A673 (cell line): ENCODE data around the gene ST13. TPM values are rescaled to one million over a fixed set of nuclear protein-coding genes. Genes with fewer than 3 reads are reported as not detected.
A peak's percentile ranks its signal among the peaks of the same experiment; 100 is the strongest.

Experiments used
- microRNA-seq: library from miRNA; unstranded; fragments of <30 nt; microRNA quantifications from one replicate; pipeline ENCODE4 v1.2.0, GENCODE V29; 2021
- total RNA-seq: library from RNA; stranded (reverse); gene quantifications from 2 replicates; pipeline ENCODE4 v1.2.3, GENCODE V29; 2021

The ST13 gene
- total RNA-seq, 1 experiment from 2014 or later = 337 TPM

Small RNA genes lying within 50 kb of the gene (microRNA-seq; reads per million reads assigned to microRNA genes)
- gene MIR4766 = 13.8 reads per million, percentile 36 among the genes with 10 or more reads in this experiment

Other genes with a start within 250 kb of the ST13 start
- gene MRTFA, start 219.9 kb downstream of the ST13 start, total RNA-seq = 35.8 and 41.2 TPM in 2 replicates
- not detected in 2 replicates for gene MCHR1, start 177.2 kb downstream of the ST13 start, total RNA-seq
- gene SLC25A17, start 37.3 kb downstream of the ST13 start, total RNA-seq = 42.7 and 51.6 TPM in 2 replicates
- gene XPNPEP3, start 509 bp upstream of the ST13 start, total RNA-seq = 30.3 and 31.3 TPM in 2 replicates
- not detected in 2 replicates for gene DNAJB7, start 5.5 kb upstream of the ST13 start, total RNA-seq
- 82.3 and 83.9 TPM in 2 replicates for gene RBX1, start 94.7 kb upstream of the ST13 start, total RNA-seq
- 77.2 and 85.6 TPM in 2 replicates for gene EP300, start 236.0 kb upstream of the ST13 start, total RNA-seq